Measurements from ENCODE around the gene FBLN1. TPM values are rescaled to one million over a fixed set of nuclear protein-coding genes. Genes with fewer than 3 reads are reported as not detected.

The FBLN1 gene
- total RNA-seq, 2 donors from 2014 or later: 226 to 305 TPM

- Histone ChIP-seq H3K36me3 (ENCODE audit: control insufficient read depth, insufficient read depth, low read length) (no peaks in the 10 kb centered on the region), H3K27me3 (ENCODE audit: control insufficient read depth, insufficient read depth, low read length, poor library complexity, severe bottlenecking) (no peaks in the 10 kb centered on the region), H3K4me1 (ENCODE audit: control insufficient read depth, insufficient read depth, low read length) (no peaks in the 10 kb centered on the region), H3K9ac (ENCODE audit: extremely low read depth, low read length, poor library complexity, severe bottlenecking) (no peak overlapping the region), H3K9me3 (ENCODE audit: control insufficient read depth, low read length) (peaks cover 16% of the 10 kb centered on the region), H3K4me3 (ENCODE audit: low read length) (no peak overlapping the region), H3K27ac (ENCODE audit: low read depth, low read length) (no peak overlapping the region)
- TF ChIP-seq, protein P1, sequence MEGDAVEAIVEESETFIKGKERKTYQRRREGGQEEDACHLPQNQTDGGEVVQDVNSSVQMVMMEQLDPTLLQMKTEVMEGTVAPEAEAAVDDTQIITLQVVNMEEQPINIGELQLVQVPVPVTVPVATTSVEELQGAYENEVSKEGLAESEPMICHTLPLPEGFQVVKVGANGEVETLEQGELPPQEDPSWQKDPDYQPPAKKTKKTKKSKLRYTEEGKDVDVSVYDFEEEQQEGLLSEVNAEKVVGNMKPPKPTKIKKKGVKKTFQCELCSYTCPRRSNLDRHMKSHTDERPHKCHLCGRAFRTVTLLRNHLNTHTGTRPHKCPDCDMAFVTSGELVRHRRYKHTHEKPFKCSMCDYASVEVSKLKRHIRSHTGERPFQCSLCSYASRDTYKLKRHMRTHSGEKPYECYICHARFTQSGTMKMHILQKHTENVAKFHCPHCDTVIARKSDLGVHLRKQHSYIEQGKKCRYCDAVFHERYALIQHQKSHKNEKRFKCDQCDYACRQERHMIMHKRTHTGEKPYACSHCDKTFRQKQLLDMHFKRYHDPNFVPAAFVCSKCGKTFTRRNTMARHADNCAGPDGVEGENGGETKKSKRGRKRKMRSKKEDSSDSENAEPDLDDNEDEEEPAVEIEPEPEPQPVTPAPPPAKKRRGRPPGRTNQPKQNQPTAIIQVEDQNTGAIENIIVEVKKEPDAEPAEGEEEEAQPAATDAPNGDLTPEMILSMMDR (conservative IDR thresholded peaks at IDR 0.05): no peak
- DNase-seq: no peak
- 92 to 93% methylated on average over 12 to 23 of the region's 23 CpGs for WGBS, 2 experiments (ENCODE audit: insufficient coverage in 1 of 2, insufficient read length in 1 of 2)
- Mint-ChIP-seq H3K27me3 (ENCODE audit: insufficient read depth) (no peaks in the 10 kb centered on the region), H3K4me3 (no peak overlapping the region), H3K9me3 (peaks cover 23% of the 10 kb centered on the region), H3K36me3 (ENCODE audit: low read depth) (peaks cover 11% of the 10 kb centered on the region), H3K27ac (no peak overlapping the region), H3K4me1 (no peaks in the 10 kb centered on the region)
Observed at GRCh38 chr22:45574069-45574703, 71.5 kb downstream of the FBLN1 start.

- H3K27me3 ChIP-seq (ENCODE audit: control insufficient read depth, insufficient read depth, low read length, poor library complexity, severe bottlenecking): no peaks in the 10 kb centered on the region
- no peak overlapping the region for H3K4me3 ChIP-seq (ENCODE audit: low read length)
- H3K9ac ChIP-seq (ENCODE audit: extremely low read depth, low read length, poor library complexity, severe bottlenecking): no peak overlapping the region
- no peak overlapping the region for H3K27ac ChIP-seq (ENCODE audit: low read depth, low read length)
- H3K36me3 ChIP-seq (ENCODE audit: control insufficient read depth, insufficient read depth, low read length): no peaks in the 10 kb centered on the region
- Mint-ChIP-seq H3K27ac (no peak overlapping the region), H3K4me3 (no peak overlapping the region), H3K36me3 (ENCODE audit: low read depth) (peaks cover 5% of the 10 kb centered on the region), H3K9me3 (peaks cover 15% of the 10 kb centered on the region), H3K4me1 (no peaks in the 10 kb centered on the region), H3K27me3 (ENCODE audit: insufficient read depth) (no peaks in the 10 kb centered on the region)
- no peaks in the 10 kb centered on the region for H3K4me1 ChIP-seq (ENCODE audit: control insufficient read depth, insufficient read depth, low read length)
- no peak for DNase-seq
- TF ChIP-seq, protein P1 (conservative IDR thresholded peaks at IDR 0.05): no peak
- WGBS, 2 experiments (ENCODE audit: insufficient coverage in 1 of 2, insufficient read length in 1 of 2): 96 to 97% methylated on average over 6 to 7 of the region's 7 CpGs
- H3K9me3 ChIP-seq (ENCODE audit: control insufficient read depth, low read length): peaks cover 8% of the 10 kb centered on the region
Observed at GRCh38 chr22:45575173-45575572, 72.5 kb downstream of the FBLN1 start.

DNA sequence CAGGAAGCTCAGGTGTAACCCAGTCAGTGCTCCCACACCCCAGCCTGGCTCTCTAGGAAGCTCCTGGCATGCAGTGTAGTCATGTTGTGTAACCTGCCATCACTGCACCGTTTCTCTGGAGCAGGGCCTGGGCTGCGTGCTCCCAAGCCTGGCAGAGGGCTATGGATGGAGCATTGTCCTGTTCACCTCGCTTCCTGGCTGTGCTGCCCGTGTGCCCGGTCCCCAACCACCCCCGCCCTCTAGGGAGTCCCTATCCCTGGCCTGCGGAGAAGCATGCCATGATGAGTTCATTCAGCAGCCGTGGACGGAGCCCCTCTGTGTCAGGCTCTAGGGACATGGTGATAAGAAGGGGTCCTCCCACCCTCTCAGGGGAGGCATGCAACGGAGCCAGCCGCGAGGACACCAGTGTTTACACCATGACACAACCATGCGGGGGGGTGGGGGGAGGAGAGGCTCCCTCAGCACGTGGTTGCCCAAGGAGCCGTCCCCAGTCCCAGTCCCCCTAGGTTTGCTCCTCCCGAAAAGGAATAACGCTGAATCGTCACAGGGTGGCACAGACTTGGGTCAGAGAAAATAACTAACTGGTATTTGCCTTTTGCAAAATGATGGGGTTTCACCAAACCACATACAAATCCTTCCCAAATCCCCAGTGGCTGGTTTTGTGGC, 73.1 kb downstream of the FBLN1 start:
- H3K9me3 Mint-ChIP-seq: peaks cover 10% of the 10 kb centered on the region
- no peaks in the 10 kb centered on the region for H3K4me1 Mint-ChIP-seq
- Histone ChIP-seq H3K4me3 (ENCODE audit: low read length) (no peak overlapping the region), H3K9me3 (ENCODE audit: control insufficient read depth, low read length) (peaks cover 2% of the 10 kb centered on the region), H3K27ac (ENCODE audit: low read depth, low read length) (no peak overlapping the region), H3K9ac (ENCODE audit: extremely low read depth, low read length, poor library complexity, severe bottlenecking) (no peak overlapping the region), H3K27me3 (ENCODE audit: control insufficient read depth, insufficient read depth, low read length, poor library complexity, severe bottlenecking) (no peaks in the 10 kb centered on the region), H3K36me3 (ENCODE audit: control insufficient read depth, insufficient read depth, low read length) (no peaks in the 10 kb centered on the region), H3K4me1 (ENCODE audit: control insufficient read depth, insufficient read depth, low read length) (no peaks in the 10 kb centered on the region)
- WGBS, 2 experiments (ENCODE audit: insufficient coverage in 1 of 2, insufficient read length in 1 of 2): 88 to 100% methylated on average over 3 to 18 of the region's 18 CpGs
- TF ChIP-seq, protein P1 (conservative IDR thresholded peaks at IDR 0.05): no peak
- H3K27me3 Mint-ChIP-seq (ENCODE audit: insufficient read depth): no peaks in the 10 kb centered on the region
- no peak overlapping the region for H3K27ac Mint-ChIP-seq
- H3K36me3 Mint-ChIP-seq (ENCODE audit: low read depth): no peaks in the 10 kb centered on the region
- no peak overlapping the region for H3K4me3 Mint-ChIP-seq
- no peak for DNase-seq

Measured in endodermal cell (in vitro differentiated cells).